Aorta (tissue), 5 donors: ENCODE measurements around the gene ARAP1. TPM values are rescaled to one million over a fixed set of nuclear protein-coding genes. Genes with fewer than 3 reads are reported as not detected.

ENCODE experiments used
- ATAC-seq: fragments of 200-7000 bp; cut with Tn5 transposase; one replicate; pipeline ENCODE4 v1.9.1; 2022; ENCODE audit warnings: moderate library complexity; ENCODE audit not compliant: low FRiP score
- DNase-seq, 2 donors: peaks; one replicate each; pipeline ENCODE4 v3.0.0-alpha.2; 2020
- H3K27ac ChIP-seq, 2 donors: one replicate each; pipeline ENCODE4 v1.5.1; 2013; ENCODE audit warnings: low read length in 2 of 2, mild to moderate bottlenecking in 2 of 2, moderate library complexity in 2 of 2, control low read depth in 1 of 2, inconsistent platforms in 1 of 2, low read depth in 1 of 2
- H3K27me3 ChIP-seq, 2 donors: one replicate each; pipeline ENCODE4 v1.6.1; 2013; ENCODE audit warnings: control low read depth in 1 of 2, low read length in 1 of 2, mild to moderate bottlenecking in 1 of 2, moderate library complexity in 1 of 2; ENCODE audit not compliant: insufficient read depth in 2 of 2, control insufficient read depth in 1 of 2
- H3K36me3 ChIP-seq, 2 donors: one replicate each; pipeline ENCODE4 v1.6.1; 2013; ENCODE audit warnings: control low read depth in 1 of 2, low read length in 1 of 2, mild to moderate bottlenecking in 1 of 2; ENCODE audit not compliant: insufficient read depth in 2 of 2, control insufficient read depth in 1 of 2
- H3K4me1 ChIP-seq, 2 donors: one replicate each; pipeline ENCODE4 v1.6.1; 2013; ENCODE audit warnings: low read length in 2 of 2, control low read depth in 1 of 2, mild to moderate bottlenecking in 1 of 2, moderate library complexity in 1 of 2; ENCODE audit not compliant: insufficient read depth in 2 of 2, control insufficient read depth in 1 of 2
- H3K4me3 ChIP-seq, 2 donors: one replicate each; pipeline ENCODE4 v1.5.1; 2013; ENCODE audit warnings: low read length in 2 of 2, control low read depth in 1 of 2, mild to moderate bottlenecking in 1 of 2
- H3K9me3 ChIP-seq: one replicate; pipeline ENCODE4 v1.6.1; 2013; ENCODE audit warnings: mild to moderate bottlenecking, low read length; ENCODE audit not compliant: control insufficient read depth
- WGBS, 2 donors: extraction: QIAGEN DNeasy Blood & Tissue Kit; methylation state at CpG; one replicate each; pipeline ENCODE4 v1.1.7; 2013; 5-methylcytosine and 5-hydroxymethylcytosine counted together
- intact Hi-C, 2 donors: fragments of 100-400 bp; cut with DNase I; formaldehyde crosslinking; loops; one replicate each; pipeline versions ENCODE4 v1.14.2 to v1.15.0; 2022
- polyA plus RNA-seq, 2 donors: library from polyadenylated mRNA; stranded (reverse); fragments of 200-250 nt; gene quantifications; one replicate each; pipeline ENCODE4 v1.2.3, GENCODE V29; 2013
- total RNA-seq, 2 donors: library from RNA; stranded (reverse); fragmentation: NEBNext Ultra II Directional; extraction: Animal tissue kit (Norgen Biotek cat#: 25700); gene quantifications; one replicate each; pipeline ENCODE4 v1.2.1, GENCODE V29; 2021
- donor health status: healthy with polysubstance abuse.
- donor health status: Bipolar disorder and iron deficiency.
- donor health status: DM: no; HTN: no; CAD: no.
- donor health status: DM: no; HTN: no; CAD: no.
- donor health status: DM: yes; HTN: yes; CAD: no.

The ARAP1 gene
- total and polyA plus RNA-seq, 4 donors, result 30.8 to 166 (median 66.4) TPM

- H3K9me3 ChIP-seq, result no peaks in the 10 kb centered on the region
- no peak overlapping the region for H3K27ac ChIP-seq
- intact Hi-C loops, result no loop called here
- H3K4me3 ChIP-seq, result no peak overlapping the region
- no peaks in the 10 kb centered on the region for H3K36me3 ChIP-seq
- DNase-seq (no peak), ATAC-seq (no peak)
- 94% methylated on average over 9 of the region's 9 CpGs for WGBS, 2 donors
- H3K4me1 ChIP-seq, result no peaks in the 10 kb centered on the region
- no peaks in the 10 kb centered on the region for H3K27me3 ChIP-seq
These were observed 24.1 kb upstream of the ARAP1 start for GRCh38 chr11:72776117-72776843.

DNA sequence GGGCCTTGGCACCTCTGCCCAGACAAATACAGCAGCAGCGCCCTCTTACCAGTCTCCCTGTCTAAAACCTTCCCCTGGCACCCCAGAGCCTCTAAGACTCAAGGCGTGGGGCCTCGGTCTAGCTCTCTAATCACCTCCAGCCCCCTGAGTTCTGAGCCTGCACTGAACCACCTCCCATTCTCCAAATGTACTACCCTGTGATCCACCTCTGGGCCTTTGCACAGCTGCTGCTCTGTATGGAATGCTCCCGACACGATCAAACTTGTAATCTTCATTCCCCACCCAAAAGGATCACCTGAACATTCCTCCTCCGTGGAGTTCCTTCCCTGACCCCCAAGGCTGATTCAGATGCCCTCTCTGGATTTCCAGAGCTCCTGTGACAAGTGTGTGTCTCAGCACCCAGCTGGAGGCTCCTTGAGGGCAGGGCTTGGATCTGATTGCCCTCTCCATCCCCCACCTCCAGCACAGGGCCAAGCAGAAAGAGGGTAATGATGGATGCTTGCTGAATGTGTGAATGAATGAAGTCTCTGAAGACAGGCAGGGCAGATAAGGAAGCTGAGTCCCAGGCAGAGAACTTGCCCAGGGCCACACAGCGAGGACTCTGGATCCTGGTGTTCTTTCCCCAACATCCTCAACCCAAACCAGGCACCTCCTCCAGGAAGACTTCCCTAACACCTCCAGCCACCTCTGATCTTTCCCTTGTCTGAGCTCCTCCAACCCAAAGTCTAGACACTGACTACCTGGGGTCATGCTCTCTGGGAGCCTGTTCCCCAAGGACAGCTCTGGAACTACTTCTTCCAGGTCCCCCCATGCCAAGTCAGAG lies 23.3 kb upstream of the ARAP1 start:
- no peaks in the 10 kb centered on the region for H3K4me1 ChIP-seq
- DNase-seq, result no peak
- no peaks in the 10 kb centered on the region for H3K27me3 ChIP-seq
- WGBS, 2 donors, result 93 to 96% methylated on average over 7 of the region's 7 CpGs
- no peak for ATAC-seq
- no peaks in the 10 kb centered on the region for H3K36me3 ChIP-seq
- H3K9me3 ChIP-seq, result no peaks in the 10 kb centered on the region
- no peak overlapping the region for H3K27ac ChIP-seq
- H3K4me3 ChIP-seq, result no peak overlapping the region
- intact Hi-C loops, result no loop called here

DNA sequence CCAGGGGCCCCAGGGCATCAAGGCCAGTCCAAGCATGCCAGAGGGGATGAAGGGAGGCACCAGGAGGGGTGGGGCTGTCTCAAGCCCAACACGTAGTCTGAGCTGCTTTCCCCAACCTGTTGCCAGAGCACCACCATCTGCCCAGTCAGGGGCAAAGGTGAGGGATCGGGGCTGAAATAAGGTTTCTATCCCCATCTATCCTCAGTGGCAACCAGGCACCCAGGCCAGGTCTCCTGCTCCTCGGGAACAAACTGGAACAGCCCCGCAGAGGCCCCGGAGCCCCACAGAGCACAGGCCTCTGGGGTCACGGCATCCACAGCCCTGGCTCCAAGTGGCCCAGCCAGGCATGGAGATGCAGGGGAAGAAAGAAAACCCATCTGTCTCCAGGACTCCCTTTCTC lies 22.3 kb upstream of the ARAP1 start:
- no peaks in the 10 kb centered on the region for H3K4me1 ChIP-seq
- H3K9me3 ChIP-seq, result no peaks in the 10 kb centered on the region
- no peak overlapping the region for H3K27ac ChIP-seq
- no peak for ATAC-seq
- no peaks in the 10 kb centered on the region for H3K36me3 ChIP-seq
- no peaks in the 10 kb centered on the region for H3K27me3 ChIP-seq
- intact Hi-C loops, result no loop called here
- DNase-seq, result no peak
- 84 to 89% methylated on average over 6 of the region's 6 CpGs for WGBS, 2 donors
- no peak overlapping the region for H3K4me3 ChIP-seq

DNA sequence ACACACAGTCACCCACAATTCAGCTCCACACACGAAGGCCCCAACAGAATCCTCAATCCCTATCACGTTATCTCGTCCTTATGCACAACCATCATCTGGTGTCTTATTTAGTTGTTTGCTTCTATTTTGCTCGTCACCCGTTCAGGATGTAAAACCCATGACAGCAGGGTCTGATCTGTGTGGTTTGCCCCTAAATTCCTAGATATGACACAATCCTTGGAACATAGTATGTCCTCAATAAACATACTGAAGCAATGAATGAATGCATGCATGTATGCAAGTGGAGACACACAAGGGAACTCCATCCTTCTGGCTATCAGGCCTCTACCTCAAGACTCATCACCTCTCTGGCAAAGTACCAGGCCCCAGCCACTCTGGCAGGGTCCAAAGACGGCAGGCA lies 21.5 kb upstream of the ARAP1 start:
- WGBS, 2 donors, result 83 to 86% methylated on average over 6 of the region's 6 CpGs
- no peaks in the 10 kb centered on the region for H3K27me3 ChIP-seq
- no peaks in the 10 kb centered on the region for H3K4me1 ChIP-seq
- intact Hi-C loops, result no loop called here
- H3K27ac ChIP-seq, result no peak overlapping the region
- no peaks in the 10 kb centered on the region for H3K9me3 ChIP-seq
- H3K36me3 ChIP-seq, result no peaks in the 10 kb centered on the region
- ATAC-seq (no peak), DNase-seq (no peak)
- no peak overlapping the region for H3K4me3 ChIP-seq

DNA sequence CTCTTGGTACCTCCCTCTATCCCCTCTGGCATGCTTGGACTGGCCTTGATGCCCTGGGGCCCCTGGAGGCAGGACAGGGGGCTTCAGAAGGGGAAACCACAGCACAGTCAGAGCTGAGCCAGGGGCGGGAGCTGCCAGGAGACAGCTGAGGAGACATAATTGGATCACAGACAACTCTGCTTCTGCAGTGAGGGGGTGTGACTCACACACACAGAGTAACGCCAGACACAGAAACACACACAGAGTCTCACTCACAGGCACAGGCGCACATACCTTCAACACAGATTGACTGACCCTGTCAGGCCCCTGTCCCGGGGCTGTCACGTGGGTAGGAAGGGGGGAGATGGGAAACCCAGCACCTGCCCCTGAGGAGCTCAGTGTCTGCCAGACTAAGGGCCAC lies 21.1 kb upstream of the ARAP1 start:
- WGBS, 2 donors, result 37 to 51% methylated on average over 5 of the region's 5 CpGs
- intact Hi-C loops, result no loop called here
- DNase-seq (no peak), ATAC-seq (peak; percentile 53)
- no peak overlapping the region for H3K27ac ChIP-seq
- H3K4me1 ChIP-seq, result no peaks in the 10 kb centered on the region
- no peak overlapping the region for H3K4me3 ChIP-seq
- no peaks in the 10 kb centered on the region for H3K9me3 ChIP-seq
- H3K27me3 ChIP-seq, result no peaks in the 10 kb centered on the region
- H3K36me3 ChIP-seq, result no peaks in the 10 kb centered on the region

DNA sequence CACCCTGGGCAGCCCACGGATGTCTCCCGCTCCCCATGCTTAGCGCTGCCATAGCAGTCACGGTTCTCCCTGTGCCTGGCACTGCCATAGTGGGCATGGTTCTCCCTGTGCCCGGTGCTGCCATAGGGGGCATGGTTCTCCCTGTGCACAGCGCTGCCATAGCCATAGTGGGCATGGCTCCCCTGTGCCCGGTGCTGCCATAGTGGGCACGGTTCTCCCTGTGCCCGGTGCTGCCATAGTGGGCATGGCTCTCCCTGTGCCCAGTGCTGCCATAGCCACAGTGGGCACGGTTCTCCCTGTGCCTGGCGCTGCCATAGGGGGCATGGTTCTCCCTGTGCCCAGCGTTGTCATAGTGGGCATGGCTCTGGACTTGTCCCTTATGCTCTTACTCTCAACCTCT lies 19.9 kb upstream of the ARAP1 start:
- no peaks in the 10 kb centered on the region for H3K9me3 ChIP-seq
- H3K4me1 ChIP-seq, result no peaks in the 10 kb centered on the region
- intact Hi-C loops, result no loop called here
- no peaks in the 10 kb centered on the region for H3K36me3 ChIP-seq
- 93 to 96% methylated on average over 12 of the region's 12 CpGs for WGBS, 2 donors
- DNase-seq (no peak), ATAC-seq (no peak)
- H3K27ac ChIP-seq, result no peak overlapping the region
- no peak overlapping the region for H3K4me3 ChIP-seq
- no peaks in the 10 kb centered on the region for H3K27me3 ChIP-seq

GRCh38 chr11:72771507-72771906 lies 19.3 kb upstream of the ARAP1 start:
- intact Hi-C loops, result no loop called here
- Histone ChIP-seq H3K4me1 (no peaks in the 10 kb centered on the region), H3K27me3 (no peaks in the 10 kb centered on the region), H3K4me3 (no peak overlapping the region), H3K27ac (no peak overlapping the region), H3K36me3 (no peaks in the 10 kb centered on the region), H3K9me3 (no peaks in the 10 kb centered on the region)
- 71% methylated on average over 4 of the region's 4 CpGs for WGBS, 2 donors
- ATAC-seq (no peak), DNase-seq (no peak)

DNA sequence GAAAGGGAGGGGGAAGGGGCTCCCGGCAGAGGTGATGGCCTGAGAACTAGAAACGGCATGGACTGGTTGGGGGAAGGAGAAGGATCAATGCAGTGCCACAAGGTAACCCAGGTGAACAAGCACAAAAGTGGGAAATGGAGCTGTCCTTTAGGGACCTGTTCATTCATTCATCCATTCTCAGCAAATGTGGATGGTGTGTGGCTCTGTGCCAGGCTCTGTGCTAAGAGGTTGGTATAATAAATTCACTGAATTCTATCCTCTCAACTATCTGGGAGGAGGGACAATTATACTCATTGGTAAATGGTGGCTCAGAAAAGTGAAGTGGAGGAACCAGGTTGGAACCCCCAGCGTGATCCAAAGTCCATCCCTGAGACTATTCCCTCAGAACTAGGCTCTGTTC lies 18.6 kb upstream of the ARAP1 start:
- Histone ChIP-seq H3K36me3 (no peaks in the 10 kb centered on the region), H3K9me3 (no peaks in the 10 kb centered on the region), H3K4me1 (no peaks in the 10 kb centered on the region), H3K4me3 (no peak overlapping the region), H3K27me3 (no peaks in the 10 kb centered on the region), H3K27ac (no peak overlapping the region)
- 94 to 95% methylated on average over 3 of the region's 3 CpGs for WGBS, 2 donors
- DNase-seq, result no peak
- intact Hi-C loops, result no loop called here
- no peak for ATAC-seq

DNA sequence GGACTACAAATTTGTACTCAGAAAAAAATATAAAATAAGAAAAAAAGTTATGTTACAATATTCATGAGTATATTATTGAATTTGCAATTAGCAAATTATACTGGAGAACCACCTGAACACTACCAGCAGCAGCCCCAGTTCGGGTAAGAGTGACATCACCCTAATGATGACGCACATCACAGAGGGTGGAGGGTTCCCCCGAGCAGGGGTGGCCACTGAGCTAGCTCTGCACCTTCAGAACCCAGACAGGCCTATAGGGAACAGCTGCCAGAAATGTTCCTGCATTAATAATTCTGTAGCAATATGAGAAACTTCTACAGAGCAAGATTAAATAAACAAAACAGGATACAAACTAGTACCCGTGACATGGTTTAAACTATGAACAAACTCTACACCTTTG lies 17.5 kb upstream of the ARAP1 start:
- Histone ChIP-seq H3K27ac (no peak overlapping the region), H3K4me1 (no peaks in the 10 kb centered on the region), H3K27me3 (no peaks in the 10 kb centered on the region), H3K4me3 (no peak overlapping the region), H3K9me3 (no peaks in the 10 kb centered on the region), H3K36me3 (no peaks in the 10 kb centered on the region)
- 80 to 87% methylated on average over 4 of the region's 4 CpGs for WGBS, 2 donors
- no peak for DNase-seq
- no peak for ATAC-seq
- intact Hi-C loops, result no loop called here
